ENCODE data around the gene DIAPH2.

DIAPH2 gene

DNA sequence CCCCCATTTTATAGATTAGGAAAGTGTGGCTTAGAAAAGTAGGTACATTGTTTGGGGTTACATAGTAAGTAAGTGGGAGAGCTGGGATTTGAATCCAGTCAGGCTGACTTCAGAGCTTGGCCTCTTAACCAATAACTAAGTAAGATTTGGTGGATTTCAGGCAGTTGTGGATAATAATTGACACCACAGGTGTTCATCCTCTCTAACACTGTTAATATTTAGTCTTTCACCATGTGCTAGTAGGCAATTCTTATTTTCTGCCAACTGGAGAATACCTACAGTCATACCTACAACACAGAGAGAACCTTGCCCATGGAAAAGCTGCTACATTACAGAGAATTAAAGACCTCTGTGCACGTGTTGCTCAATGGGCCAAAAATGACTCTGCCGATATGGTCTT lies 89.5 kb downstream of the DIAPH2 start:
- H3K27me3 ChIP-seq (ENCODE audit: control insufficient read depth, low read length) = no peaks in the 10 kb centered on the region
- no peak for TF ChIP-seq EZH2phosphoT487 (IDR thresholded peaks at IDR 0.05; ENCODE audit: borderline replicate concordance, low read length)
- H3K27ac ChIP-seq (ENCODE audit: low read depth, low read length) = no peak overlapping the region
- H3F3A ChIP-seq (ENCODE audit: control insufficient read depth, insufficient read depth) = no peaks in the 10 kb centered on the region
- H3K4me2 ChIP-seq (ENCODE audit: low read length) = no peak overlapping the region
- H3K79me2 ChIP-seq (ENCODE audit: control insufficient read depth, low read length) = no peaks in the 10 kb centered on the region
- H3K36me3 ChIP-seq (ENCODE audit: control insufficient read depth, low read length) = no peaks in the 10 kb centered on the region
- no peaks in the 10 kb centered on the region for H3K9me3 ChIP-seq (ENCODE audit: control insufficient read depth, insufficient read depth, low read length)
- no peak overlapping the region for H3K4me3 ChIP-seq (ENCODE audit: low read length)
- H3K4me1 ChIP-seq (ENCODE audit: control insufficient read depth, low read length) = peaks cover 15% of the 10 kb centered on the region
- H4K20me1 ChIP-seq (ENCODE audit: control insufficient read depth, insufficient read depth, low read depth, low read length) = no peaks in the 10 kb centered on the region
- H3K9me2 ChIP-seq (replicated peaks; ENCODE audit: control insufficient read depth, low read length) = no peaks in the 10 kb centered on the region

DNA sequence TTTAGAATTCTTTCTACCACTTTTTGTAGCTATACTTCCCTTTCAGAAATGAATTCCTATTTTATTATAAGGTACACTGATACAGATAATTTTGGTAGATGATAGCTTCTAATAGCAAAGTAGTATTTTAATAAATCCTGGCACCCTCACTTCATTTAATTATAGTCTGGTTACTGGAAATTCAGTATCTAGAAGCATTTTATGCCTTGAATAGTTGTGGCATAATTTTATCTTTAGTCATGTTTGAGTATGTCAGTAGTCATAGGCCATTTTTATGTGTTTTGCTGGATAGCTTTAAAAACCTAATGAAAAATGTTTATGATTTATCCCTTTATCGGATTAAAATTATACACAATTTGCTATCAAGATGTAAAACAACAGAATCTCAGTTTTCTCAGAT lies 92.3 kb downstream of the DIAPH2 start:
- no peaks in the 10 kb centered on the region for H3K27me3 ChIP-seq (ENCODE audit: control insufficient read depth, low read length)
- no peak overlapping the region for H3K4me3 ChIP-seq (ENCODE audit: low read length)
- H3K36me3 ChIP-seq (ENCODE audit: control insufficient read depth, low read length) = no peaks in the 10 kb centered on the region
- no peaks in the 10 kb centered on the region for H3K9me2 ChIP-seq (replicated peaks; ENCODE audit: control insufficient read depth, low read length)
- TF ChIP-seq CTCF (IDR thresholded peaks at IDR 0.05; ENCODE audit: low read depth, low read length, poor library complexity, severe bottlenecking) (no peak), EZH2phosphoT487 (IDR thresholded peaks at IDR 0.05; ENCODE audit: borderline replicate concordance, low read length) (no peak)
- H3F3A ChIP-seq (ENCODE audit: control insufficient read depth, insufficient read depth) = no peaks in the 10 kb centered on the region
- H3K79me2 ChIP-seq (ENCODE audit: control insufficient read depth, low read length) = no peaks in the 10 kb centered on the region
- H3K4me2 ChIP-seq (ENCODE audit: low read length) = no peak overlapping the region
- H3K4me1 ChIP-seq (ENCODE audit: control insufficient read depth, low read length) = no peaks in the 10 kb centered on the region; the same call in 1 of the 2 replicates
- no peaks in the 10 kb centered on the region for H3K9me3 ChIP-seq (ENCODE audit: control insufficient read depth, insufficient read depth, low read length)
- no peaks in the 10 kb centered on the region for H4K20me1 ChIP-seq (ENCODE audit: control insufficient read depth, insufficient read depth, low read depth, low read length)
- no peak overlapping the region for H3K27ac ChIP-seq (ENCODE audit: low read depth, low read length)

GRCh38 chrX:96791559-96791958 lies 106.9 kb downstream of the DIAPH2 start:
- H3K4me1 ChIP-seq (ENCODE audit: control insufficient read depth, low read length) = no peaks in the 10 kb centered on the region
- no peaks in the 10 kb centered on the region for H3F3A ChIP-seq (ENCODE audit: control insufficient read depth, insufficient read depth)
- no peaks in the 10 kb centered on the region for H3K9me3 ChIP-seq (ENCODE audit: control insufficient read depth, insufficient read depth, low read length)
- no peaks in the 10 kb centered on the region for H3K27me3 ChIP-seq (ENCODE audit: control insufficient read depth, low read length)
- H3K27ac ChIP-seq (ENCODE audit: low read depth, low read length) = no peak overlapping the region
- H4K20me1 ChIP-seq (ENCODE audit: control insufficient read depth, insufficient read depth, low read depth, low read length) = no peaks in the 10 kb centered on the region
- no peaks in the 10 kb centered on the region for H3K36me3 ChIP-seq (ENCODE audit: control insufficient read depth, low read length)
- TF ChIP-seq EZH2phosphoT487 (IDR thresholded peaks at IDR 0.05; ENCODE audit: borderline replicate concordance, low read length) (no peak), CTCF (IDR thresholded peaks at IDR 0.05; ENCODE audit: low read depth, low read length, poor library complexity, severe bottlenecking) (no peak)
- no peaks in the 10 kb centered on the region for H3K9me2 ChIP-seq (replicated peaks; ENCODE audit: control insufficient read depth, low read length)
- H3K4me3 ChIP-seq (ENCODE audit: low read length) = no peak overlapping the region
- H3K79me2 ChIP-seq (ENCODE audit: control insufficient read depth, low read length) = no peaks in the 10 kb centered on the region
- no peak overlapping the region for H3K4me2 ChIP-seq (ENCODE audit: low read length)

DNA sequence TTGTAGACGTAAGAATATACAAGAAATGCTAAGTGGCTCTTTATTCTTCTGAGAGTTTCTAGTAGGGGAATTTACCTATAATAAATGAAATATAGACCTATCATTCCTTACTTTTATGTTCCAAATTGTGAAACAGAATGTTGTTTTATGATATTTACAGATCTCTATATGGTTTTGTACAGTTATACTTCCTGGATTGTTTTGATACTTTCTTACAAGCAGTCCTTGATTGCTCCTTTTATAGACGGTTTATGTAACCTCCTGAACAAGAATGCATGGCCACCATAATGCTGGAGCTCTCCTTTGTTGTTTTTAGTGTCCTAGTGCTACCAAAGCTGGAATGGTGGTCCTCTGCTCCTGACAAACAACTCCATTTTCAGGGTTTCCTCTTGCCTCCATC lies 107.4 kb downstream of the DIAPH2 start:
- Histone ChIP-seq H3K4me1 (ENCODE audit: control insufficient read depth, low read length) (no peaks in the 10 kb centered on the region), H3K36me3 (ENCODE audit: control insufficient read depth, low read length) (no peaks in the 10 kb centered on the region), H3K9me3 (ENCODE audit: control insufficient read depth, insufficient read depth, low read length) (no peaks in the 10 kb centered on the region), H3K4me3 (ENCODE audit: low read length) (no peak overlapping the region), H3K27me3 (ENCODE audit: control insufficient read depth, low read length) (no peaks in the 10 kb centered on the region), H3K27ac (ENCODE audit: low read depth, low read length) (no peak overlapping the region), H4K20me1 (ENCODE audit: control insufficient read depth, insufficient read depth, low read depth, low read length) (no peaks in the 10 kb centered on the region), H3K79me2 (ENCODE audit: control insufficient read depth, low read length) (no peaks in the 10 kb centered on the region), H3F3A (ENCODE audit: control insufficient read depth, insufficient read depth) (no peaks in the 10 kb centered on the region), H3K9me2 (replicated peaks; ENCODE audit: control insufficient read depth, low read length) (no peaks in the 10 kb centered on the region), H3K4me2 (ENCODE audit: low read length) (no peak overlapping the region)
- no peak for TF ChIP-seq EZH2phosphoT487 (IDR thresholded peaks at IDR 0.05; ENCODE audit: borderline replicate concordance, low read length)
- no peak for TF ChIP-seq CTCF (IDR thresholded peaks at IDR 0.05; ENCODE audit: low read depth, low read length, poor library complexity, severe bottlenecking)

Data from DOHH2 (cell line).